HG03159 (cell line): ENCODE data around the gene CHMP1A.

ENCODE experiments used
- ATAC-seq: cut with Tn5 transposase; IDR thresholded peaks from one replicate; pipeline ENCODE4 v1.9.1; 2021; ENCODE audit warnings: mild to moderate bottlenecking, moderate library complexity; ENCODE audit not compliant: unreplicated experiment

Gene CHMP1A

DNA sequence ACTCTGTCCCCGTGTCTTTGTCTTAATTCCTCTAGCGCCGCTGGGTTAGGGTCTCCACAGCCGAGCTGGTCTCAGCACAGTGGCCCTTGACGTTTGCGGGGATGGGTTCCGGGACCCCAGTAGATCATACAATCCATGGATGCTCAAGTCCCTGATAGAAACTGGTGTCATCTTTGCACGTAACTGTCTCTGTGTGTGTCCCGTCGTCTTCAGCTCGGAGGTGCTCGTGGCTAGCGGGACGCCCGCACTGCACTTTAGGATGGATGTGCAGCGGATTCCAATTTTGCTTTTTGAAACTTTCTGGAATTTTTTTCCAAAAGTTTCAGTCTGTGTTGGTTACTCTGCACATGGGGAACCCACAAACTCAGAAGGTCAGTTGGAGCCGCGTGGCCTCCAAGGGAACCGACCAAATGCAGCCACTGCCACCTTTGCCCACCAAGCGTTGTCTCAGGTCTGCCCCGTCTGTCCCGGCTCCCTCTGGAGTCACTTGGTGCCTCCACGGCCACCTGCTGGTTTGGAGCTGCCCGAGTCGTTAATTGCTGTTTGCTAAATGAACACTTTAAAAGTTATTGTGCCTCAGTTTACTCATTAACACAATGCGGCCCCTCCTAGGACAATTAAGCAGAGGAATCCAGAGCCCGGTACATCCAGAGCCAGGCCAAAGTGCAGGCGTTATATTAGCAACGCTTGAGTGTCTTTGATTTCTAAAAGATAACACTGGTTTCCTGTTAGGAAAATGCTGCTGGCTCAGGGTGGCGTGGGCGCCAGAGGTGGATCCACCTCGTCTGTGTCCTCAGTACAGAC lies 49.4 kb downstream of the CHMP1A start:
- no peak for ATAC-seq

DNA sequence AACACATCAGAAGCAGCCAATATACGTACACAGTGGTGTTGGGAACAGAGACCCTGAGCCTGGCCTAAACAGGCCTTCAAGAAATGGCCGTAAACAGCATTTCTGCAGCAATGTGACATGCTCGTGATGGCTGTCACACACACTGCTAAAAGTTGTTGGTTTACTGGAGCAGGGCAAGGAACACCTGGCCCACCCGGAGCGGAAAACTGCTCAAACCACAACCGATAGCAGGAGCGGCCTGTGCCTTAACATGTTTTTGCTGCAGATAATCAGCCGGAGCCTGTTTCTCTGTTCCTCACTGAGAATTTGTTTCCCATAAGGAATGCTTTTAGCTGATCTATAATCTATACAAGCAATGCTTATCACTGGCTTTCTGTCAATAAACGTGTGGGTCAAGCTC lies 50.1 kb downstream of the CHMP1A start:
- no peak for ATAC-seq

DNA sequence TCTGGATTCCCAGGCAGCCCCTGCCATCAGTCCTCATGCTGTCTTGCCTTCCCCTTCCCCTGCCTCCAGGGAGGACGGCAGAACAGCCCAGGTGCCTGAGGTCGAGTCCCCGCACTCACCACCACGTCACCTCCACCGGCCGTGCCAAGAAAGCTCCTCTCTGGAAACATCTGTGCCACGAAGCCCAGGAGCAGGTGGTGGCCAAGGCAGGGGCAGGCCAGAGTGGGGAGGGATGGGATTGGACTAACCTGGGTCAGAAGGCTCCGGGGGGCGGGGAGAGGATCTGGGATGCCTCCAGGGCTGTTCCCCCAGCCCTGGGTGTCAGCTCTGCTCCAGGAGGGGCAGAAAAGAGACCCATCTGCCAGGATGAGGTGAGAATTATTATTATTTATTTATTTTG lies 51.5 kb downstream of the CHMP1A start:
- ATAC-seq = no peak

DNA sequence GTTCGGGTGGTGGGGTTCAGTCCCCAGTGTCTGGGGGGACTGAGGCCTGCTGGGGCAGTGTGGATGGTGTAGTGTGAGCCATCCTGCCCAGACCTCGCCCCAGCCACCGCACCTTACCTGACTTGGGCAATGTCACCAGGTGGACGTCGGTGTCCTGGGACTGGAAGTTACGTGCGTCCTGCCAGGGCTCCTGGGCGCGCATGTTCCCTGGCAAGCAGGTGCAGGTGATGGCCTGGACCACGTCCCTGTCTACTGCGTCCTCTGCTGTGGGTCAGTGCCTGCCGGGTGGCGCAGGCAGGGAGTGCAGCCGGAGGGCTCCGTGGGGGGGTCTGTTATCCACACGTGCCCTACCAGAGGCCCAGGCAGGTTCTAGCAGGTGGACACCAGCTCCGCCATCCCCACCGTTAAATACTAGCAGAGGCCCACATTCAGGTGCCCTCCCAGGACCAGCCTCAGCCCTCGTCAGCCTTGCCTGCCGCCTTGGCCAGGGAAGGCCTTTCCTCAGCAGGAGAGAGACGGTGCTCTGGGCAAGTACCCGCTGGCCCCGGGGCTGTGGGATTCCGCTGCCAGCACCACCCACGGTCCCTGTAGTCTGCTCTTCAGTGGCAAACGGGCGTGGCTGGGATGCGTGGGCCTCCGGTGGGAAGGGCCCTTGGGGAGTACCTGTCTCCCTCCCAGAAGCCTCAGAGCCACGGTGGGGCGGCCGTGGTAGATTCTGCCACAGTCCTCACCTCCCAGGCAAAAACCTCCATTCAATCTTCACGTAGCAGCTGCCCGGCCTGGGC lies 52.1 kb downstream of the CHMP1A start:
- no peak for ATAC-seq

DNA sequence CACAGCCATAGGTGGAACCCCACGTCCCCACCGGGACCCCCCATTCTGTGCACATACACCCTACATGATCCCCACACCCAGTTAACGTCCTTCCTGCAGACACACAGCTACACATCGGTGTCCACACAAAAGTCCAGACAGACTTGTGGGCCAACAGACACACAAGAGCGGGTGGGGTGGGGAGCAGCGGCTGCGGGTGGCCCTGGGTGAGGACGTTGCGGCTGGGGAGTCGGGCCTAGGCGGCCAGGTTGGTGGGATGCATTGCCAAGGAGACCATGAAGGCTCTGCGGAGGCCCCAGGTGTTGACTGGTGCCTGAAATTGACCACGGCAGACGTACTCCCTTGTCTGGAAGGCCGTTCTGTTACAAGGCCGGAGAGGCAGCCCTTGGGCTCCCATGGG lies 52.7 kb downstream of the CHMP1A start:
- no peak for ATAC-seq

DNA sequence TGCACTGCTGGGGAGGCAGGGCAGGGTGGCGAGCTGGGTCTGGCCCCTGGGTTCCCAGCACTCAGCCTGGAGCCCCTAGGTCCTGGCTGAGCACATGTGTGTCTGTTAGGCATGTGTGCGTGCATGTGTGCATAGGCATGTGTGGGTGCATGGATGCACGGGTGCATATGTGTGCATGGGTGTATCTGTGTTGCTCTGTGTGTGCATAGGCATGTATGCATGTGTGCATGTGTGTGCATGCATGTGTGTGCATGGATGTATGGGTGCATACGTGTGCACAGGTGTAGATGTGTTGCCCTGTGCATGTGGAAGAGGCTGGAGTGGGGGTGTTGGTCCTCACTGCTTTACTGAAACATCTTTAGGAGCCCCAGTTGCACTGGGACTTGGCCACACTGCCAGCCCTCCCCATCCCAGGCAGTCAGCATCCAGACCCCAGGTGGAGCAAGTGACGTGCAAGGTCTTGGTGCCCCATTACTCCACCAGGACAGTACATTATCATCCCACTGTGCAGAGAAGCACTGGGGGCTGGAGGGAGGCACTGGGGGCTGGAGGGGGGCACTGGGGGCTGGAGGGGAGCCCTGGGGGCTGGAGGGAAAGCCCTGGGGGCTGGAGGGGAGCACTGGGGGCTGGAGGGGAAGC lies 54.4 kb downstream of the CHMP1A start:
- ATAC-seq = no peak

DNA sequence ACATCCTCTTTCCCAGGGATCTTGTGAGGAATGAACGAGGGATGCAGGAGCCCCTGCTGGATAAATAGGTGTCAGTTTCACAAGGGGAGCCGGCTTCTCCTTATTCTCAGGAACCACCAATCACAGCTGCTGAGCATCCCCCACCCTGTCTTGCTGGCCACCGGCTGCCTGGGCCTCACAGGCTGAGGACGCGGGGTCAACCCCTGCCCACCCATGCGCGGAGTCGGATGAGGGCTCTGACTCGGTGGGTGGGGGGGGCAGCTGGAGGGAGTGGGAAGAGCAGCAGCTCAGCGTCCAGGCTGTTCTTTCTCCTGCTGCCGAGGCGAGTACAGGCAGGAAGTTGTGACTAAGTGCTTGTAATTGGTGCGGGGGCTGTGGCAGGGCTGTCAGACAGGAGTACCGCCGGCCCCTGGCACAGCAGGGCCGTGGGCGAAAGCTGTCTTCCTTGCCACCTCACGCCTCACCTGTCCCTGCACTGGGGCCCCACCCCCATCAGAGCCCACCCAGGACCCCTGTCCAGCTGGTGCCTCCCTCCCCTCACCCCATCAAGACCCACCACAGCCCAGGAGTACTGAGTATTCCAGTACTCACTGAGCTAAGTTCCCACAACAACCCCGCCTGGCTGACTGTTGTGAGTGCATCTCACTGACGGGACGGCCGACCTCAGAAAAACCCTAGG lies 55.1 kb downstream of the CHMP1A start:
- ATAC-seq = no peak

DNA sequence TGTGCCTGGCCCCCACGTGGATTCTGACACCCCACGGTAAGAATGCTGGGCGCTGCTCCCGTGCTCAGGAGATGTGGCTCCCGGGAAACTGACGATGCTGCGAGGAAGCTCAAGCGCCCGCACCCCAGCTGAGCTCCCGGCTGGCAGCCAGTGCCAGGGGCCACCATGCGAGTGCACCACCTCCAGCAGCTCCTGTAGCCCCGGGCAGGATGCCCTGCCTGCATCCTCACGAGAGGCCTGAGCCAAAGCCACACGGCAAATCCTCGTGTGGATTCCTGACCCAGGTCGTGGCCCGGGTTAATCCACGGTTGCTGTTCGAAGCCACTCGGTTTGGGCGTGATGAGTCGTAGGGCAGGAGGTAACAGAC lies 55.6 kb downstream of the CHMP1A start:
- ATAC-seq = no peak

DNA sequence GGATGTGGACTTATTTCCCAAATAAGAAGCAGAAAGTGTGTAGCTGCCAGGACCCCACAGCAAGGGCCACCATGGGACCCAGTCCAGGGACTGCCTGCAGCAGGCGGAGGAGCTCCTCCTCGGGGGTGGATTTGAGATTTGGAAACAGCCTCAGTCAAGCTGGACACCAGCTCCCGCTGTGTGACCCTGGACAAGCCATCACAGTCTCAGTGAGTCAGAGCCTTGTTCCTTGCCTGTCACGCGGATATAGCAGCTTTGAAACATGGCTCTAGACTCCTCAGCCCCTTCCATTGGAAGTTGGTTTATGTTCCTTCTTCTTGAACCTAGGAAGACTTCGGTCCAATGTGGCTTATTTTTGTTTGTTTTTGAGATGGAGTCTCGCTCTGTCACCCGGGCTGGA lies 56.6 kb downstream of the CHMP1A start:
- ATAC-seq = no peak

DNA sequence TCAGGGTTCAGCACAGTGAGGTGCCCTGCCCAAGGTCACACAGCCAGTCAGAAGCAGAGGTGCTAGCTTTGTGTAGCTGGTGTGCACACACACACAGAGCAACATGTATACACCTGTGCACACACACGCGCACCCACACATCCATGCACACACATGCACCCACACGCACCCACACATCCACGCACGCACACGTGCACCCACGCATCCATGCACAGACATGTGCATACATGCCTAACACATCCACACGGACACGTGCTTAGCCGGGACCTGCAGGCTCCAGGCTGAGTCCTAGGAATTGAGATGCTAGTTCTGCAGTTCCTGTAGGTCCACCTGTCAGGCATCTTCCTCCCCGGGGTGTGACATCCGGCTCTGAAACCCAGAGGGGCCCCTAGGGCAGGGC lies 57.1 kb downstream of the CHMP1A start:
- no peak for ATAC-seq

DNA sequence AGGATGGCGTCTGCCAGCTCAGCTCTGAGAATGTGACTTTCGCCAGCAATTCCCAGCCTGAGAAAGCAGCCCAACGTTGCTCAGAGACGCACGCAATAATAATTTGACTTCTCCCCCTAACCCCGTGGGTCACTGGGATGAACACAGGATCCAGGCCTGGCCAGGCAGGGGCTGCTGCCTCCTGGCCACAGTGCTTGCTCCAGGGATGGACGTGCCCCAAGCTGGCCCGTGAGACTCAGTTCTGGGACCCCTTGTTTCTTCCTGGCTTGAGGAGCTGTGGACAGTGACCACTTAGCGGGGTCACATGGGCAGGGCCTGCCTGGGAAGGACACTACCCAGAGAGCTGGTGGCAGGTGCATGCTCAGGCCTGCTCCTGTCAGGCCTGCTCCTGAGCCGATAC lies 57.6 kb downstream of the CHMP1A start:
- ATAC-seq = no peak

DNA sequence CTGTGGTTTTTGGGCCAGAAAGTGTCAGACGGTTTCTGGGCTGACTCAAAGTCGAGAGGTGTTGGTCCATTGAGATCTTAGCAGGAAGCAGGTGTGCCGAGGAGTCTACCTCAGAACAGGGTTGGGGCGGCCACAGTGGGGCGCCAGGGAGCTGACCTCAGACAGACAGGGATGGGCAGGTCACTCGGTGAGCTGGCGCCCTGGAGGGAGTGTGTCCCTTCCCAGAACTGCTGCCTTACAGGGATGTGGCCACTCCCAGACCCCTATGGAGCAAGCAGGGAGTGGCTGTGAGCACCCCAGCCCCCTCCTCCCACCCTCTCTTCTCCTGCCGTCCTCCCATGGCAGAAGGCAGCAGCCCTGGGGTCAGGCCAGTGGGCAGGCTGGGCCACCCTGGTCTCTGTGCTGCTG lies 58.1 kb downstream of the CHMP1A start:
- ATAC-seq = no peak

DNA sequence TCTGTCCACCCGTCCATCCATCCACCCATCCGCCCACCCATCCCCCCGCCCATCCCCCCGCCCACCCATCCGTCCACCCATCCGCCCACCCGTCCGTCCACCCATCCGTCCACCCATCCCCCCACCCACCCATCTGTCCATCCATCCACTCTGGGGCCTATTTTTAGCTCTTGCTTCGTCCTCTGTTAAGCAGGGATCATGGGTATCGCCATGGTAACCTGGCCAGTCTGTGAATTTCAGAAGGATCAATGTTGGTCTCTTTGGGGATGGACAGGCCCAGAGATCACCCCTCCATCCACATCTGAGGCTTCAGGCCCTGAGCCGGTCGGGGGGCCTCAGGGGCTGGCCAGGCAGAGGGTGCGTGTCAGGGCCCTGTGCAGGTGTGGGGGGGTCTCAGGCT lies 59.3 kb downstream of the CHMP1A start:
- no peak for ATAC-seq

DNA sequence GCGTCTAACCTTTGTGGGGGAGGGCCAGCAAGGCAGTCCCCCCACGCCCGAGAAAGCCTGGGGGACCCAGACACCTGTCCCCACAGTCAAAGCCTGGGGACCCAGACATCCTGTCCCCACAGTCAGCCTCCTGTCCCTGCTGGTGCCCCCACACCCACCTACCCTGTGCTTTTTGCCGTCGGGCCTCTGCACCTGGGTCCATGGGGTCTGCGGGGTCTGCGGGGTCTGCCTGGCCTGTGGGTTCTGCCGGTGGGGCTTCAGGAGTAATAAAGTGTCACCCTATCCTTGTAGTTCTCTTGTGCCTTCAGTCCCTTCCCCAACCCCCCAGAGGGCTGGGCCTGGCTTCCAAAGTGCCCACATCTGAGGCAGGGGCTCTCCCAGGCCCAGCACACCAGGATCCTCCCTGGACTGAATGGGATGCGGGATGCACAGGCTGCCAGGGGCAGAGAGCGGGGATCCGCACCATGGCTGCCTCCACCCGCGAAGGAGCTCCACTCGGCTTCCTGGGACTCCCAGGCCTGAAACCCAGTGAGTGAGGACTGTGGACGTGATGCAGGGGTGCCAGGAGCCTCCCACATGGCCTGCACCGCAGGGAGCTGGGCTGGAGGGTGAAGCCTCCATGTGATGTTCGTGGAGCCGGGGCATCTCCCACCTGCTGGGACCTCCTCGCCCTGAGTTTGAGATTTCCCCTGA lies 60.4 kb downstream of the CHMP1A start:
- no peak for ATAC-seq

DNA sequence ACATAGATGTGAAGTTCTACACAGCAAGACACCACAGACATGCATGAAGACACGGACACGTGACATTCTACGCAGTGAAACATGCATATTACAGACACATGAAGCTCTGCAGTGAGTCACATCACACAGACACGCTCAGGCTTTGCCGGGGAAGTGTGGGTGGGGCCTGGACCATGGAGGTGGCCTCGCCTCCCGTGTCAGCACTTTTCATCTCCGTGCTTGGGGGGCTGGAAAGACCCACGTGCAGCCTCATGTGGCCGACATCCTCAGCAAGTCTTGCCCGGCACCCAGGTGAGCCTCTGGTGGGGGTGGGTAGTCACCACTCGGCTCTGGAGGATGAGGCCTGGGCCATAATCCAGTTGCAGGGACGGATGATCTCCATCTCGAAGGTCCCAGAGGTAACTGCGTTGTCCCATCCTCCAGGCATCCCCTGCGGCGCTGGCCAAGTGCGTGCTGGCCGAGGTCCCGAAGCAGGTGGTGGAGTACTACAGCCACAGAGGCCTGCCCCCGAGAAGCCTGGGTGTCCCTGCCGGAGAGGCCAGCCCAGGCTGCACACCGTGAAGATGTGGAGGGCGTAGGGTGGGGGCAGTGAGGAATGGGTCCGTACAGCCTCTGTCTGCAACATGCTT lies 61.3 kb downstream of the CHMP1A start:
- no peak for ATAC-seq

DNA sequence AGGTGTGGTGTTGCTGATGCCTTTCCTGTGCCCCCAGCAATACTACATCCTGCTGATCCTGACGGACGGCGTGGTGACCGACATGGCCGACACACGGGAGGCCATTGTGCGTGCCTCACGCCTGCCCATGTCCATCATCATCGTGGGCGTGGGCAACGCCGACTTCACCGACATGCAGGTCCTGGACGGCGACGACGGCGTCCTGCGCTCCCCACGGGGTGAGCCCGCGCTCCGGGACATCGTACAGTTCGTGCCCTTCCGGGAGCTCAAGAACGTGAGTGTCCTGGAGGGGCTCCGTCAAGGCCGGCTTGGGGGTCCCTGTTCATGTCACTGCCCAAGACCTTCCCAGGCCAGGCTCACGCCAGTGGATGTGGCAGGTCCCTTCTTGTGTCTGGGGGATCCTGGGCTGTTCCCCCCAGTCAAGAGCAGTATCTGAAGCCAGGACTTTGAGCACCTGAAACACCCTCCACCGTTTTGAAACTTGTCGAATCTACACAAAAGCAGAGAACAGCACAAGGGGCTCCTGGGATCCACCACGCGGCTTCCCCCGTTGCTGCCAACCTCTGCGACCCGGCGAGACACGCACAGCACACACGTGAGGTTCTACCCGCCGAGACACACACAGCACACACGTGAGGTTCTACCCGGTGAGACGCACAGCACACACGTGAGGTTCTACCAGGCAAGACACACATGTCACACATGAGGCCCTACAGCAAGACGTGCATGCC lies 62.0 kb downstream of the CHMP1A start:
- no peak for ATAC-seq
